A549 (cell line): ENCODE results near the gene ZNF491.

Source experiments
- TF ChIP-seq, protein P1 (sequence below): fragments of 200-600 bp; sonication (generic); IDR thresholded peaks from 2 replicates; pipeline ENCODE4 v1.6.1; 2016; ENCODE audit warnings: antibody characterized with exemption, mild to moderate bottlenecking, moderate library complexity
- TF ChIP-seq, protein P2 (sequence below): fragments of >200 bp; sonication (Bioruptor Twin); formaldehyde crosslinking; IDR thresholded peaks from 3 replicates; pipeline ENCODE4 v1.5.1; 2016
- TF ChIP-seq, protein P3 (sequence below): fragments of >200 bp; sonication (Bioruptor Twin); formaldehyde crosslinking; IDR thresholded peaks from 3 replicates; pipeline ENCODE4 v1.6.1; 2016

DNA sequence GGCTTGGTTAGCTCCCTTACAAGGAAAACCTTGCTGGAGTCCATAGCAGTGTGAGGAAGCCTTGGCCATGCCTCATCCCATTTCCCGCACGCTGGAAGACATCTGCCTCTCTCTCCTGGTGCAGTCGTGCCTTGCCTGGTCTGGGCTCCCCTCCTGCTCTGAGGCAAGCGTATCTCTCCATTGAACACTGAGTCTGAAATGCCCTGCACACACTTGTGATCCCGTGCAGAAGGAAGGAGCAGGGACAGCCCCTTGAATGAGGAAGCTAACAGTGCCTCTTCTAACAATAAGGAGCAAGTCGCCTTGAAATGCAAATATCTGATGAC is 15.3 kb downstream of the ZNF491 start:
- TF ChIP-seq, protein P1, sequence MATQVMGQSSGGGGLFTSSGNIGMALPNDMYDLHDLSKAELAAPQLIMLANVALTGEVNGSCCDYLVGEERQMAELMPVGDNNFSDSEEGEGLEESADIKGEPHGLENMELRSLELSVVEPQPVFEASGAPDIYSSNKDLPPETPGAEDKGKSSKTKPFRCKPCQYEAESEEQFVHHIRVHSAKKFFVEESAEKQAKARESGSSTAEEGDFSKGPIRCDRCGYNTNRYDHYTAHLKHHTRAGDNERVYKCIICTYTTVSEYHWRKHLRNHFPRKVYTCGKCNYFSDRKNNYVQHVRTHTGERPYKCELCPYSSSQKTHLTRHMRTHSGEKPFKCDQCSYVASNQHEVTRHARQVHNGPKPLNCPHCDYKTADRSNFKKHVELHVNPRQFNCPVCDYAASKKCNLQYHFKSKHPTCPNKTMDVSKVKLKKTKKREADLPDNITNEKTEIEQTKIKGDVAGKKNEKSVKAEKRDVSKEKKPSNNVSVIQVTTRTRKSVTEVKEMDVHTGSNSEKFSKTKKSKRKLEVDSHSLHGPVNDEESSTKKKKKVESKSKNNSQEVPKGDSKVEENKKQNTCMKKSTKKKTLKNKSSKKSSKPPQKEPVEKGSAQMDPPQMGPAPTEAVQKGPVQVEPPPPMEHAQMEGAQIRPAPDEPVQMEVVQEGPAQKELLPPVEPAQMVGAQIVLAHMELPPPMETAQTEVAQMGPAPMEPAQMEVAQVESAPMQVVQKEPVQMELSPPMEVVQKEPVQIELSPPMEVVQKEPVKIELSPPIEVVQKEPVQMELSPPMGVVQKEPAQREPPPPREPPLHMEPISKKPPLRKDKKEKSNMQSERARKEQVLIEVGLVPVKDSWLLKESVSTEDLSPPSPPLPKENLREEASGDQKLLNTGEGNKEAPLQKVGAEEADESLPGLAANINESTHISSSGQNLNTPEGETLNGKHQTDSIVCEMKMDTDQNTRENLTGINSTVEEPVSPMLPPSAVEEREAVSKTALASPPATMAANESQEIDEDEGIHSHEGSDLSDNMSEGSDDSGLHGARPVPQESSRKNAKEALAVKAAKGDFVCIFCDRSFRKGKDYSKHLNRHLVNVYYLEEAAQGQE: no peak
- TF ChIP-seq, protein P2, sequence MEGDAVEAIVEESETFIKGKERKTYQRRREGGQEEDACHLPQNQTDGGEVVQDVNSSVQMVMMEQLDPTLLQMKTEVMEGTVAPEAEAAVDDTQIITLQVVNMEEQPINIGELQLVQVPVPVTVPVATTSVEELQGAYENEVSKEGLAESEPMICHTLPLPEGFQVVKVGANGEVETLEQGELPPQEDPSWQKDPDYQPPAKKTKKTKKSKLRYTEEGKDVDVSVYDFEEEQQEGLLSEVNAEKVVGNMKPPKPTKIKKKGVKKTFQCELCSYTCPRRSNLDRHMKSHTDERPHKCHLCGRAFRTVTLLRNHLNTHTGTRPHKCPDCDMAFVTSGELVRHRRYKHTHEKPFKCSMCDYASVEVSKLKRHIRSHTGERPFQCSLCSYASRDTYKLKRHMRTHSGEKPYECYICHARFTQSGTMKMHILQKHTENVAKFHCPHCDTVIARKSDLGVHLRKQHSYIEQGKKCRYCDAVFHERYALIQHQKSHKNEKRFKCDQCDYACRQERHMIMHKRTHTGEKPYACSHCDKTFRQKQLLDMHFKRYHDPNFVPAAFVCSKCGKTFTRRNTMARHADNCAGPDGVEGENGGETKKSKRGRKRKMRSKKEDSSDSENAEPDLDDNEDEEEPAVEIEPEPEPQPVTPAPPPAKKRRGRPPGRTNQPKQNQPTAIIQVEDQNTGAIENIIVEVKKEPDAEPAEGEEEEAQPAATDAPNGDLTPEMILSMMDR: no peak
- TF ChIP-seq, protein P3, sequence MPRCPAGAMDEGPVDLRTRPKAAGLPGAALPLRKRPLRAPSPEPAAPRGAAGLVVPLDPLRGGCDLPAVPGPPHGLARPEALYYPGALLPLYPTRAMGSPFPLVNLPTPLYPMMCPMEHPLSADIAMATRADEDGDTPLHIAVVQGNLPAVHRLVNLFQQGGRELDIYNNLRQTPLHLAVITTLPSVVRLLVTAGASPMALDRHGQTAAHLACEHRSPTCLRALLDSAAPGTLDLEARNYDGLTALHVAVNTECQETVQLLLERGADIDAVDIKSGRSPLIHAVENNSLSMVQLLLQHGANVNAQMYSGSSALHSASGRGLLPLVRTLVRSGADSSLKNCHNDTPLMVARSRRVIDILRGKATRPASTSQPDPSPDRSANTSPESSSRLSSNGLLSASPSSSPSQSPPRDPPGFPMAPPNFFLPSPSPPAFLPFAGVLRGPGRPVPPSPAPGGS: no peak
